ENCODE results near the gene NIN. TPM values are rescaled to one million over a fixed set of nuclear protein-coding genes. Genes with fewer than 3 reads are reported as not detected.

NIN gene
- total RNA-seq, 5 donors from 2014 or later (not counting 1 experiment from before 2014, with no cell fraction given), result 92.8 to 141 (median 106) TPM

DNA sequence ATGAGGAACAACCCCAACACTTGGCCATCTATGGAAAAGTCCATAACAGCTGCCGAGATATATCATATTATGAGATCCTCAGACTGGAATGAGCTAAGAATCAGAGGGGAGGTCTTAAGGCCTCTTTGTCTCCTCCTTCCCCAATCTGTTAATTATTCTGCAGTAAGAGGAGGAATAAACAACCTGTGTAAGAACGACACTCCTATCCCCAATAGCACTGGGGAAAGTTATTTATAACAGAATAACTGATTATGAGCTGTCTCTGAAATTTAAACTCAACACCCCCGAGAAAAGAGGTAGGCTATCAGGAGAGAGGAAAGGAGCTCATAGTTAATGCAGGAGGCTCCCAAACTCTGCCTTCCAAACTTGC, 68.0 kb downstream of the NIN start:
- no peaks in the 10 kb centered on the region for H3K27me3 ChIP-seq (replicated peaks in 1 of 2; ENCODE audit: control insufficient read depth in 2 of 2, extremely low read depth in 1 of 2, insufficient read depth in 2 of 2, low read length in 1 of 2)
- no CpG with 5 or more reads among the region's 3 CpGs for WGBS (ENCODE audit: insufficient coverage)
- no peak overlapping the region for H3K27ac ChIP-seq (ENCODE audit: low read length)
- ATAC-seq (replicated peaks in 1 of 4) (no peak), DNase-seq (no peak)
- peaks cover 7 to 82% of the 10 kb centered on the region in 2 donors for H3K36me3 ChIP-seq (ENCODE audit: control insufficient read depth in 2 of 2, extremely low read depth in 1 of 2, insufficient read depth in 1 of 2, low read length in 1 of 2)
- Mint-ChIP-seq H3K9me3 (no peaks in the 10 kb centered on the region), H3K27me3 (no peaks in the 10 kb centered on the region), H3K36me3 (peaks cover 67% of the 10 kb centered on the region), H3K4me1 (peaks cover 0 to 4% (median 0%) of the 10 kb centered on the region in 3 donors), H3K27ac (no peak overlapping the region), H3K4me3 (no peak overlapping the region)
- no peak overlapping the region for H3K4me3 ChIP-seq (ENCODE audit: control insufficient read depth in 1 of 2, extremely low read depth in 1 of 2, low read length in 1 of 2)
- POLR2A ChIA-PET, result interaction anchor here (0.6 to 1.0 kb wide), 3 partner anchors 9 to 358 kb away, joined by 3 to 4 read pairs (median 4); no protein-coding TSS in a partner anchor
- H3K9me3 ChIP-seq, result no peaks in the 10 kb centered on the region
- CTCF ChIA-PET, result interaction anchor here (0.5 to 2.6 kb wide), 7 partner anchors 10 to 545 kb away, joined by 3 to 27 read pairs (median 6); no protein-coding TSS in a partner anchor
- H3K4me1 ChIP-seq (ENCODE audit: control insufficient read depth in 1 of 2, extremely low read depth in 1 of 2, insufficient read depth in 2 of 2, low read length in 2 of 2), result no peaks in the 10 kb centered on the region

GRCh38 chr14:50762001-50762930, 68.7 kb downstream of the NIN start:
- Histone ChIP-seq H3K36me3 (ENCODE audit: control insufficient read depth in 2 of 2, extremely low read depth in 1 of 2, insufficient read depth in 1 of 2, low read length in 1 of 2) (peaks cover 12 to 87% of the 10 kb centered on the region in 2 donors), H3K4me3 (ENCODE audit: control insufficient read depth in 1 of 2, extremely low read depth in 1 of 2, low read length in 1 of 2) (no peak overlapping the region), H3K9me3 (no peaks in the 10 kb centered on the region), H3K27me3 (replicated peaks in 1 of 2; ENCODE audit: control insufficient read depth in 2 of 2, extremely low read depth in 1 of 2, insufficient read depth in 2 of 2, low read length in 1 of 2) (no peaks in the 10 kb centered on the region), H3K4me1 (ENCODE audit: control insufficient read depth in 1 of 2, extremely low read depth in 1 of 2, insufficient read depth in 2 of 2, low read length in 2 of 2) (no peaks in the 10 kb centered on the region), H3K27ac (ENCODE audit: low read length) (no peak overlapping the region)
- no peaks in the 10 kb centered on the region for H3K27me3 Mint-ChIP-seq
- H3K9me3 Mint-ChIP-seq, result no peaks in the 10 kb centered on the region
- ChIA-PET POLR2A (interaction anchor here (0.5 to 1.0 kb wide), 4 partner anchors 10 to 602 kb away, joined by 3 to 7 read pairs (median 4); no protein-coding TSS in a partner anchor), CTCF (interaction anchor here (0.6 to 2.6 kb wide), 6 partner anchors 9 to 464 kb away, joined by 3 to 27 read pairs (median 8); no protein-coding TSS in a partner anchor)
- no peak for ATAC-seq (replicated peaks in 1 of 4)
- H3K4me1 Mint-ChIP-seq, result peaks cover 0 to 4% (median 0%) of the 10 kb centered on the region in 3 donors
- peaks cover 66% of the 10 kb centered on the region for H3K36me3 Mint-ChIP-seq
- WGBS (ENCODE audit: insufficient coverage), result 5% methylated on average over 2 of the region's 9 CpGs
- no peak overlapping the region for H3K4me3 Mint-ChIP-seq
- peak overlapping the region; percentile 16 to 58 for H3K27ac Mint-ChIP-seq
- DNase-seq, result no peak

DNA sequence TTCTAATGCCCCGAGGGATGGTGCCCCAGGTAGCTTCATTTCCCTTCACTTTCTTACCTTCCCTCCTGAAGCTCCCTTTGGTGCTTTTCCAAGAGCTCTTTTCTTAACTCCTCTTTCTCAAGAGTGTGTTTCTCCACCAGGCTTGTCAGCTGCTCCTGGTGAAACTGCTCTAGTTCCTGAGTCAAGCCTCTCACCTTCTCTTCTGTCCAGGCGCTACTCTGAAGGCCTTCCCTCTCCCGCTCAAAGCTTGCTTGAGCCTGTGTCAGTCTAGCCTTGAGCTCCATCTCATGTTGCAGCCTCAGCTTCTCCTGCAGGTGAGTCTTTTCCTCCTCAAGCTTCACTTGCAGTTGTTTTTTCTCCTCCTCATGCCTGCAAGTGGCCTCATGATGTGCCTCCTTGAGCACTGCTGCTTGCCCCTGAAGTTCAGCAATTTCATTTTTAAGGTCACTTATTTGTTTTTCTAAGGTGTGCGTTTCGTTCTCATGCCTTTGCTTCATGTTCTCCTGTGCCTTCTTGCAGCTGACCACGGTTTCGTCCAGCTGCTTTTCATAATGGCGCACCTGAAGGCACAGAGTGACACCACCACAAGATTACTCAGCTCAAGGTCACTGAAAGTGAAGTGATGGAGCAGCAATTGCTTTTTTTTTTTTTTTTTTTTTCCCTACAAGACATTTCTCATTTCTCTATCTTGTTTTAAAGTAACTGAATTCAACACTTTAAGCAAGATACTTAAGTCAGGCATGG, 71.0 kb downstream of the NIN start:
- DNase-seq, result no peak
- no peaks in the 10 kb centered on the region for H3K9me3 ChIP-seq
- no peak overlapping the region for H3K4me3 ChIP-seq (ENCODE audit: control insufficient read depth in 1 of 2, extremely low read depth in 1 of 2, low read length in 1 of 2)
- Mint-ChIP-seq H3K36me3 (peaks cover 51% of the 10 kb centered on the region), H3K9me3 (no peaks in the 10 kb centered on the region), H3K4me3 (no peak overlapping the region), H3K4me1 (peaks cover 0 to 4% (median 0%) of the 10 kb centered on the region in 3 donors), H3K27ac (peak overlapping the region in 1 of 2 donors; percentile 21), H3K27me3 (no peaks in the 10 kb centered on the region)
- H3K36me3 ChIP-seq (ENCODE audit: control insufficient read depth in 2 of 2, extremely low read depth in 1 of 2, insufficient read depth in 1 of 2, low read length in 1 of 2), result peaks cover 16 to 86% of the 10 kb centered on the region in 2 donors
- H3K4me1 ChIP-seq (ENCODE audit: control insufficient read depth in 1 of 2, extremely low read depth in 1 of 2, insufficient read depth in 2 of 2, low read length in 2 of 2), result no peaks in the 10 kb centered on the region
- ATAC-seq (replicated peaks in 1 of 4), result no peak
- ChIA-PET POLR2A (interaction anchor here (0.6 to 0.7 kb wide), 5 partner anchors 13 to 1047 kb away, joined by 3 to 8 read pairs (median 5); no protein-coding TSS in a partner anchor), CTCF (interaction anchor here (0.6 to 0.9 kb wide), 6 partner anchors 15 to 1150 kb away, joined by 3 to 6 read pairs (median 3); no protein-coding TSS in a partner anchor)
- no peak overlapping the region for H3K27ac ChIP-seq (ENCODE audit: low read length)
- WGBS (ENCODE audit: insufficient coverage), result 92% methylated on average over 6 of the region's 8 CpGs
- no peaks in the 10 kb centered on the region for H3K27me3 ChIP-seq (replicated peaks in 1 of 2; ENCODE audit: control insufficient read depth in 2 of 2, extremely low read depth in 1 of 2, insufficient read depth in 2 of 2, low read length in 1 of 2)

DNA sequence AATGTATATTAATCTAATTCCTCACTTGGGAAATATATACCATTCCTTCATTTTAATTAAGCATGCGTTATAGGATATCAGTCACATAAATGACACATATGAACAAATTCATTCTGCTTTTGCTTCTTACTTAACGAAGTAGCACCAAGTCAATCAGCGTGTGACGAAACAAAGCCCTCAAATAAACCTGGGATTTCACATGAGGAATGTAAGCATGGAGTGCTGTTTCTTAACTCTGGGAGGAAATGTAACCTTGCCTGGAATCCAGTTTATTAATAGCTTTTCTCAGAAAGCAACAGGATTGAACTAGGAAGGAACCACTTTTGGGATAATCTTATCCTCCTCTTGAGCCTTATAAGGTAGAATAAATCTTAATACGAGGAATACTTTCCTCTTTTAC, 72.0 kb downstream of the NIN start:
- 100% methylated on average over 1 of the region's 5 CpGs for WGBS (ENCODE audit: insufficient coverage)
- H3K9me3 ChIP-seq, result no peaks in the 10 kb centered on the region
- H3K4me1 ChIP-seq (ENCODE audit: control insufficient read depth in 1 of 2, extremely low read depth in 1 of 2, insufficient read depth in 2 of 2, low read length in 2 of 2), result no peaks in the 10 kb centered on the region
- Mint-ChIP-seq H3K27me3 (no peaks in the 10 kb centered on the region), H3K36me3 (peaks cover 44% of the 10 kb centered on the region), H3K27ac (no peak overlapping the region), H3K9me3 (no peaks in the 10 kb centered on the region), H3K4me3 (no peak overlapping the region), H3K4me1 (peaks cover 0 to 4% (median 0%) of the 10 kb centered on the region in 3 donors)
- ChIA-PET POLR2A (no interaction called here), CTCF (interaction anchor here in 1 of 2 donors (0.7 kb wide), 1 partner anchor 426 kb away, joined by 3 read pairs; no protein-coding TSS in a partner anchor)
- ATAC-seq (replicated peaks in 1 of 4), result no peak
- H3K4me3 ChIP-seq (ENCODE audit: control insufficient read depth in 1 of 2, extremely low read depth in 1 of 2, low read length in 1 of 2), result no peak overlapping the region
- no peak overlapping the region for H3K27ac ChIP-seq (ENCODE audit: low read length)
- H3K36me3 ChIP-seq (ENCODE audit: control insufficient read depth in 2 of 2, extremely low read depth in 1 of 2, insufficient read depth in 1 of 2, low read length in 1 of 2), result peaks cover 16 to 89% of the 10 kb centered on the region in 2 donors
- H3K27me3 ChIP-seq (replicated peaks in 1 of 2; ENCODE audit: control insufficient read depth in 2 of 2, extremely low read depth in 1 of 2, insufficient read depth in 2 of 2, low read length in 1 of 2), result no peaks in the 10 kb centered on the region
- DNase-seq, result no peak

GRCh38 chr14:50758305-50758704, 72.7 kb downstream of the NIN start:
- WGBS (ENCODE audit: insufficient coverage), result 98% methylated on average over 6 of the region's 7 CpGs
- Mint-ChIP-seq H3K4me1 (peaks cover 0 to 4% (median 0%) of the 10 kb centered on the region in 3 donors), H3K27me3 (no peaks in the 10 kb centered on the region), H3K9me3 (no peaks in the 10 kb centered on the region), H3K4me3 (no peak overlapping the region), H3K36me3 (peaks cover 45% of the 10 kb centered on the region), H3K27ac (no peak overlapping the region)
- H3K27me3 ChIP-seq (replicated peaks in 1 of 2; ENCODE audit: control insufficient read depth in 2 of 2, extremely low read depth in 1 of 2, insufficient read depth in 2 of 2, low read length in 1 of 2), result no peaks in the 10 kb centered on the region
- ATAC-seq (replicated peaks in 1 of 4), result no peak
- DNase-seq, result no peak
- H3K9me3 ChIP-seq, result no peaks in the 10 kb centered on the region
- no peak overlapping the region for H3K4me3 ChIP-seq (ENCODE audit: control insufficient read depth in 1 of 2, extremely low read depth in 1 of 2, low read length in 1 of 2)
- ChIA-PET CTCF (interaction anchor here in 1 of 2 donors (2.1 kb wide), 1 partner anchor 102 kb away, joined by 8 read pairs; no protein-coding TSS in a partner anchor), POLR2A (interaction anchor here (1.0 to 1.3 kb wide), 2 partner anchors 18 to 102 kb away, joined by 3 to 6 read pairs; no protein-coding TSS in a partner anchor)
- peaks cover 16 to 87% of the 10 kb centered on the region in 2 donors for H3K36me3 ChIP-seq (ENCODE audit: control insufficient read depth in 2 of 2, extremely low read depth in 1 of 2, insufficient read depth in 1 of 2, low read length in 1 of 2)
- no peaks in the 10 kb centered on the region for H3K4me1 ChIP-seq (ENCODE audit: control insufficient read depth in 1 of 2, extremely low read depth in 1 of 2, insufficient read depth in 2 of 2, low read length in 2 of 2)
- H3K27ac ChIP-seq (ENCODE audit: low read length), result no peak overlapping the region

DNA sequence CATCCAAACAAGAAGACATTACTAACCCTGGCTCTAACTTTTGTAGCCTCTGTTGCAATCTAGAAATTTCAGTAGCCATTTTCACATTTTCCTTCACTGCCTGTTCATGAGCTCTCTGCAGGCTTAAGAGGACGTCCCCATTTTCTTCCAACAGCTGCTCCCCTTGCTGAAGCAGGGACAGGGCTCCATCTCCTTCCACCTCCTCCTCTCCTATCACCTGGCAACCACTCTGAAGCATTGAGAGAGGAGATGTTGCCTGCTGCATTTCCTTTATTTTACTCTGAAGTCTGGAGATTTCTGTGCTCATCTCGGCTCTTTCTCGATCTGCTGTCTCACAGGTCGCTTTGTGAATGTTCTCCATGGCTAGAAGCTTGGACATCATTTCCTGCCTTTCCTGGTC, 73.3 kb downstream of the NIN start:
- Histone ChIP-seq H3K36me3 (ENCODE audit: control insufficient read depth in 2 of 2, extremely low read depth in 1 of 2, insufficient read depth in 1 of 2, low read length in 1 of 2) (peaks cover 16 to 85% of the 10 kb centered on the region in 2 donors), H3K27me3 (replicated peaks in 1 of 2; ENCODE audit: control insufficient read depth in 2 of 2, extremely low read depth in 1 of 2, insufficient read depth in 2 of 2, low read length in 1 of 2) (no peaks in the 10 kb centered on the region), H3K27ac (ENCODE audit: low read length) (no peak overlapping the region), H3K4me1 (ENCODE audit: control insufficient read depth in 1 of 2, extremely low read depth in 1 of 2, insufficient read depth in 2 of 2, low read length in 2 of 2) (no peaks in the 10 kb centered on the region), H3K9me3 (no peaks in the 10 kb centered on the region), H3K4me3 (ENCODE audit: control insufficient read depth in 1 of 2, extremely low read depth in 1 of 2, low read length in 1 of 2) (no peak overlapping the region)
- ATAC-seq (replicated peaks in 1 of 4), result no peak
- H3K9me3 Mint-ChIP-seq, result no peaks in the 10 kb centered on the region
- no peak overlapping the region for H3K4me3 Mint-ChIP-seq
- ChIA-PET POLR2A (interaction anchor here (1.0 to 1.3 kb wide), 2 partner anchors 18 to 103 kb away, joined by 3 to 6 read pairs; no protein-coding TSS in a partner anchor), CTCF (interaction anchor here in 1 of 2 donors (1.0 to 2.1 kb wide), 2 partner anchors 19 to 103 kb away, joined by 4 to 8 read pairs; no protein-coding TSS in a partner anchor)
- H3K27me3 Mint-ChIP-seq, result no peaks in the 10 kb centered on the region
- DNase-seq, result no peak
- peaks cover 0 to 4% (median 0%) of the 10 kb centered on the region in 3 donors for H3K4me1 Mint-ChIP-seq
- 93% methylated on average over 3 of the region's 4 CpGs for WGBS (ENCODE audit: insufficient coverage)
- peaks cover 44% of the 10 kb centered on the region for H3K36me3 Mint-ChIP-seq
- no peak overlapping the region for H3K27ac Mint-ChIP-seq
